ENCODE results near the gene EPHB6.

Gene EPHB6

GRCh38 chr7:142866361-142867096 lies 11.7 kb downstream of the EPHB6 start:
- DNase-seq (ENCODE audit: low spot score): no peak

GRCh38 chr7:142867097-142867378 lies 12.2 kb downstream of the EPHB6 start:
- DNase-seq (ENCODE audit: low spot score): no peak

- DNase-seq (ENCODE audit: low spot score): no peak
Observed at GRCh38 chr7:142867398-142868187, 12.7 kb downstream of the EPHB6 start.

GRCh38 chr7:142868188-142868985 lies 13.5 kb downstream of the EPHB6 start:
- DNase-seq (ENCODE audit: low spot score): no peak

DNA sequence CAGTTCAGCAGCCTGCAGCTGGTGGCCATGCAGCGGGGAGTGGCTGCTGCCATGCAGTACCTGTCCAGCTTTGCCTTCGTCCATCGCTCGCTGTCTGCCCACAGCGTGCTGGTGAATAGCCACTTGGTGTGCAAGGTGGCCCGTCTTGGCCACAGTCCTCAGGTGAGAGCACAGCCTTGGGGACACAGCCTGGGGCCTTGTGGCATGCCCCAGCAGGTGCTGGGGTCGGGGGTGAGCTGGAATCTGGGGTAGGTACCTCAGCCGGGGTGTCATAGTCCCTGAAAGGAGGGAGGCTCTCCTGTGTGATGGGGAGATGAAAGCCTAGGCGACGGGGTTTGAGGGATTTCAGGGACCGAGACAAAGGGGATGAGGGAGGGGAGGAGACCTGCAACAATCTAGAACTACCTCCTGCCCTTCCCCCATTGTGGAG lies 14.1 kb downstream of the EPHB6 start:
- no peak for DNase-seq (ENCODE audit: low spot score)

- no peak for DNase-seq (ENCODE audit: low spot score)
Observed at GRCh38 chr7:142869434-142869833, 14.6 kb downstream of the EPHB6 start.

- DNase-seq (ENCODE audit: low spot score): no peak
Observed at GRCh38 chr7:142870147-142870559, 15.3 kb downstream of the EPHB6 start.

DNA sequence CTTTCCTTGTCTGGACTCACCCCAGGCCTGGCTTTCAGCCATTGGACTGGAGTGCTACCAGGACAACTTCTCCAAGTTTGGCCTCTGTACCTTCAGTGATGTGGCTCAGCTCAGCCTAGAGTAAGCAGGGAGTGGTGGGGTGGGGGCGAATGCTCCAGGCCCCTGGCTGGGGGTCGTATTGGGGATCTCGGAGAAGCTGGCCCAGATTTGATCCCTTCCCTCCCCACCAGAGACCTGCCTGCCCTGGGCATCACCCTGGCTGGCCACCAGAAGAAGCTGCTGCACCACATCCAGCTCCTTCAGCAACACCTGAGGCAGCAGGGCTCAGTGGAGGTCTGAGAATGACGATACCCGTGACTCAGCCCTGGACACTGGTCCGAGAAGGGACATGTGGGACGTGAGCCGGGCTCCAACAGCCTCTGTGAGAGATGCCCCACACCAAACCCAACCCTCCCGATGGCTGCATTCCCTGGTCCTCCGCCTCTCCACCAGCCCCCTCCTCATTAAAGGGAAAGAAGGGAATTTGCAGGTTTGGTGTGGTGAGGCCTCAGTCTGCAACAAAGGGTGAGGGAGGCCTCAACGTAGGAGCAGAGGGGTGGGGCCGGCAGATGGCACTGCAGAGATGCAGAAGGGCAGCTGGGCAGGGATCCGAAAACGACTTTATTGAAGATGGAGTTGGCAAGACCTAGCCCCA lies 15.8 kb downstream of the EPHB6 start:
- DNase-seq (ENCODE audit: low spot score): no peak

DNA sequence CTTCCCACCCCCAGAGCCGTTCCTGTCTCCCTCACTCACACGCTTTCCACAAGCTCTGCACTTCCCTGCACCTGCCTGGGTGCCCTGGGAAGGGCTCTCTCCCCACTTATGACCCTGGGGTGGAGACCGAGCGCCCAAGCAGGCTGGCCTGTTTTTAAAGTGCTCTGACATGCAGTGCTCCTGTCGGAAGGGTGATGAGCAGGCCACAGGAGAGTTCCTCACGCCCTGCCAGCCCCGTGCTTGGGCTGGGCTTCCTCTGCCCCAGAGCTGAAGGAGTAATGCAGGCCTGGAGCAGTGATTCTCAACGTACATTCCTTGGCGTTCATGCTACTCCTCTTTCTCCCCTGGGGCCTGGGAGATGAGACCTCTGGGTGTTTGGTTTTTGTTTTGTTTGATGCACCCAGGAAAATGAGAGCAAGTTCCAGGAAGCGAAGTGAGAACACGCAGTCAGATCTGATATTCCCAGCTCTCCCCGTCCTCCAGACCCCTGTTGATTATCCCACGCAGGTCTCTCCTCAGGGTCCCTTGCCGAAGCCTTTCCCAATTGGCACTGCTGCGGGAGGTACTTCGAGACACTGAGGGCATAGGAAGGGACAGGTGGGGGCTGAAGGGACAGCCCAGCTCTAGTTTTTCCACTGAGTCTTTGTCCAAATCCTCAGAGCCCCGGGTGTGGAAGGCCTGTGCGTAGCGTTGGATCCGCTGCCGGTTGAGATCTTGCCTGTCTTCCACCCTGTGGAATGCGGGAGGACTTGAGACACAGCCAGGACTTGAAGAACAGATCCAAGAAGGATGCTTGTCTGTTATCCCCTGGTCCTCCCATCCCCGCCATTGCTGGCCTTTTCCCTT lies 16.6 kb downstream of the EPHB6 start:
- no peak for DNase-seq (ENCODE audit: low spot score)

DNA sequence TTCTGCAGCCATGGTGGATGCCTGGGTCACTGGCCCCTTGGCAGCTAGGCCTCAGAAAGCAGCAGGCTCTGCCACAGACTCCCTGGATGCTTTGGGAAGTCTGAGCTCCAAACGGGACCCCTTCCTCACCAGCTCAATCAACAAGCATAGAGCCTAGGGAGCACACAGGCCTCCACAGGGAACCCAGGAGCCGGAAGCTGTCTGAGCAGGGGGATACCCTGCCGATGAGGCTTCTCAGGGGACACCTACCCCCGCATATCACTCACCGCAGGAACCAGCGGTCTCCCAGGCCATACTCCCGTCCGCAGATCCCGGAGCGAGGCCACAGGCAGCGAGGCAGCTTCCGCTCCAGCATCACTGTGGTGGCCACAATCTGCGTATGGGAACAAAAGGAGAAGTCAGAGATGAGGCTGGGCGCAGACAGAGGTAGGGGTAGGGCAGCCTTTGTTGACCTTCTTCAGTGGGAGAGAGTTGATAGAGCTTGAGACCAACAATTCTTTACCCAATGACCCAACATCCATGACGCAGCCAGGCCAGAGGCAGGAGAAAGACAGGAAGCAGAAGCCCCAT lies 17.3 kb downstream of the EPHB6 start:
- no peak for DNase-seq (ENCODE audit: low spot score)

- peak; percentile 36 for DNase-seq (ENCODE audit: low spot score)
Observed at GRCh38 chr7:142873281-142873784, 18.5 kb downstream of the EPHB6 start.

- DNase-seq (ENCODE audit: low spot score): no peak
Observed at GRCh38 chr7:142873871-142874270, 19.0 kb downstream of the EPHB6 start.

DNA sequence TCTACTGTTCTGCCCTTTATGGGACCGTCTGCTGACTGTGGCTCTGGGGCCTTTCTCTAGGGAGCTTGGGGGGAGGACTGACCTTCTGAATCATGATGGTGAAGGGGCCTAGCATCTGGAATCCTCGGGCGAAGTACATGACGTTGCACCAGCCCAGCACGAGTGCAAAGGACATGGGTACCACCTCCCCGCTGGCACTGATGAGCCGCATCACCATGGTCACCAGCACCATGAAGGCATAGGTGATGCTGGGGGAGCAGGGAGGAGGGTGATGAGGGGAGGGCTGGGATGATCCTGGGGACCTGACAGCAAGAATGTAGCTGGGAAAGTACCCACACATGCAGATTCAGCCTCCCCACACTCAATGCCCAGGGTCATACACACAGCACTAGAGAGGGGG lies 19.5 kb downstream of the EPHB6 start:
- no peak for DNase-seq (ENCODE audit: low spot score)

DNA sequence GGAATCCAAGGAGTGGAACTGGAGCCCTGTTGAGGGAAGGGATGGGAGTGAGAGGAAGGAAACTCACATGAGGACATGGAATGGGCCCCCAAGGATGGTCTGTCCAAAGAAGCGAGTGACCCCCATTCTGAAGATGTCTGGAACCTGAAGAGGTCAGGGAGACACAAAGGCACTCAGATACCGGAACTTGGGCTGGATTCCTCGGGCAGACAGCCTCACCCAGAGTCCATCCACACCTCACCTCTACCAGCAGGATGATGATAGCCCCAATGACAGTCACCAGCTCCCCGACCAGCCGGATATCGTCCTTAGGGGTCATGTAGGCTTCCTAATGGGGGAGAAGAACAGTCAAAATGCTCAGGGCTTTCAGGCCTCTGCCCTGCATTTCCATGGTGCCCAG lies 20.0 kb downstream of the EPHB6 start:
- DNase-seq (ENCODE audit: low spot score): no peak

GRCh38 chr7:142875456-142875855 lies 20.6 kb downstream of the EPHB6 start:
- DNase-seq (ENCODE audit: low spot score): no peak

- DNase-seq (ENCODE audit: low spot score): no peak
Observed at GRCh38 chr7:142876236-142876960, 21.5 kb downstream of the EPHB6 start.

DNA sequence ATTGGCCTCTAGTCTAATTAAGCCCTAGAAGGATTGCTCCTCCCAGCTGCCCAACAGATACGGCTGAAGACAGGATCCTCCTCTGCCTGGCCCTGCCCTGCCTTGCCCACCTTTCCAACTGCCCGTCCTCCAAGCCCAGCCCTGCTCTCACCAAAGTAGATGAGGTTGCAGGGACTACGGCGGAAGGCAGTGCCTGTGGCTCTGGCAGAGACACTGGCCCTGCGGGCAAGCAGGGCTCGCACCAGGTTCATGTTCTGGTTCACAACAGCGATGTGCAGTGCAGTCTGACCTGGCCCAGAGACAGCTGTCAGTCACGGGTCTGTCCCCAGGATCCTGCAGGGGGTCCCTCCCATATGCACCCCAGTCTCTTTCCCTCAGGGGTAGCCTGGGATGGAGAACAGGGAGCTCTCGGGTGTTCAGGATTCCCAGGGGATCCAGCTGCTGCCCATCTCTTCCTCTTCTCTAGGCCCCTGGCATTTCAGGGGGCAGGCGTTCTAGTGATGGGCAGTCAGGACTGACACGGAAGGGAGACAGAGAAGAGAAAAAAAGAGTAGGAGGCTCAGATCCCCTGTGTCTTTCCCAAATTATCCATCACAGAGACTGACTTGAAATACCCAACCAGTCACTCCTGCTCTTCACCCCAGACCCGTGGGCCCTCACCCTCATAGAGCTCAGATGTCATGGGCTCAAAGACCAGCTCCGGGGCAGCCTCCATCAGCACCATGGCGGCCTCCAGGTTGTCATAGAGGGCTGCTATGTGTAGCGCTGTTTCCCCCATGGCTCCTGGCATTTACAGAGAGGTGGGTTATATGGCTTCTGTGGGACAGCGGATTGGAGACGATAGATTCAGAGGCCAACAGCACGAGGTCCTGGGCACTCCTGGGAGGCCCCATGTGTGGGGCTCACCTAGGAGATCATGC lies 22.4 kb downstream of the EPHB6 start:
- DNase-seq (ENCODE audit: low spot score): no peak

- DNase-seq (ENCODE audit: low spot score): no peak
Observed at GRCh38 chr7:142878315-142878714, 23.4 kb downstream of the EPHB6 start.

GRCh38 chr7:142879060-142879459 lies 24.2 kb downstream of the EPHB6 start:
- DNase-seq (ENCODE audit: low spot score): no peak

All from activated CD4-positive, alpha-beta T cell treated with anti-CD3 and anti-CD28 coated beads, Interleukin-2, Interleukin-4, amounts not matched to agents 100 ng/mL and 50 ng/mL, durations not matched to agents 16 hours and 8 hours (primary cell).